NCI-H526 (cell line): ENCODE results near the gene PLXNB1.
"Not testable (repeated sequence)": the region's sequence is repeated elsewhere in the genome, so short reads cannot be mapped to it uniquely, and the experiment has no call there.

Experiments
- DNase-seq, 2 experiments: peaks; one replicate each; lab custom pipeline; 2025; lab: John Stamatoyannopoulos, UW

PLXNB1 gene

DNA sequence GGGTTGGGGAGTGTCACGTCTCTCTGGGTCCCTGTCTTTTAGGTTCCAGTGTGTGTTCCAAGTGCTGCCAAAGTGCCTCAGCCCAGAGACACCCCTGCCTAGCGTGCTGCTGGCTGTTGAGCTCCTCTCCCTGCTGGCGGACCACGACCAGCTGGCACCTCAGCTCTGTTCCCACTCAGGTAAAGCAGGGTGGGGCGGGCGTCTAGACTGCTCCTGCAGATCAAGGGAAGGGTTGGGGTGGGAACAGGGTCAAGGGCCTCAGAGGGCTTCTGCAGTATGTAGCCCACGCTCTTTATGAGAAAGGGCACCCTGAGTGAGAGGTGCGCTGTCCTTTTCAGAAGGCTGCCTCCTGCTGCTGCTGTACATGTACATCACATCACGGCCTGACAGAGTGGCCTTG lies 33.8 kb upstream of the PLXNB1 start:
- DNase-seq: no peak

DNA sequence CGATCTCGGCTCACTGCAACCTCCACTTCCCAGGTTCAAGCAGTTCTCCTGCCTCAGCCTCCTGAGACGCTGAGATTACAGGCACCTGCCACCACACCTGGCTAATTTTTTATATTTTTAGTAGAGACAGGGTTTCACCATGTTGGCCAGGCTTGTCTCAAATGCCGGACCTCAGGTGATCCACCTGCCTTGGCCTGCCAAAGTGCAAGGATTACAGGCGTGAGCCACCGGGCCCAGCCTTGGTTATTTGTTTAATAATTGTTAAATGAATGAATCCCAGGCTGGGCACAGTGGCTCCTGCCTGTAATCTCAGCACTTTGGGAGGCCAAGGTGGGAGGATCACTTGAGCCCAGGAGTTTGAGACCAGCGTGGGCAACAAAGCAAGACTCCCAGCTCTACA lies 31.9 kb upstream of the PLXNB1 start:
- DNase-seq: not testable (repeated sequence)

DNA sequence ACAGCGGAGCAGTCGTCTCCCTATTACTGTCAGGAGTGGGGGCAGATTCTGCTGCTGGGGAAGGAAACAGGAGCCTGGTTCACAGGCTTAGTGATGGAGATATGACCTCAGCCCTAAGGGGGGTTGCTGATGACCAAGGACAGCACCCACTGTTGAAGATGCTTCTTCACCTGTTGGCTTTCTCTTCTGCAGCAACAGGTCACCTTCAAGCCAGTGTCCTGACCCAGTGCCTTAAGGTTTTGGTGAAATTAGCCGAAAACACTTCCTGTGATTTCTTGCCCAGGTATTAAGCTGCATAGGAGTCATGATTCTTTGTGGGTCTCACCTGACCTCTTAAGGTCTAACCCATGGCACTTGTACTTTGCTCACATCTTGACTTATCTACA lies 30.6 kb upstream of the PLXNB1 start:
- DNase-seq: no peak

DNA sequence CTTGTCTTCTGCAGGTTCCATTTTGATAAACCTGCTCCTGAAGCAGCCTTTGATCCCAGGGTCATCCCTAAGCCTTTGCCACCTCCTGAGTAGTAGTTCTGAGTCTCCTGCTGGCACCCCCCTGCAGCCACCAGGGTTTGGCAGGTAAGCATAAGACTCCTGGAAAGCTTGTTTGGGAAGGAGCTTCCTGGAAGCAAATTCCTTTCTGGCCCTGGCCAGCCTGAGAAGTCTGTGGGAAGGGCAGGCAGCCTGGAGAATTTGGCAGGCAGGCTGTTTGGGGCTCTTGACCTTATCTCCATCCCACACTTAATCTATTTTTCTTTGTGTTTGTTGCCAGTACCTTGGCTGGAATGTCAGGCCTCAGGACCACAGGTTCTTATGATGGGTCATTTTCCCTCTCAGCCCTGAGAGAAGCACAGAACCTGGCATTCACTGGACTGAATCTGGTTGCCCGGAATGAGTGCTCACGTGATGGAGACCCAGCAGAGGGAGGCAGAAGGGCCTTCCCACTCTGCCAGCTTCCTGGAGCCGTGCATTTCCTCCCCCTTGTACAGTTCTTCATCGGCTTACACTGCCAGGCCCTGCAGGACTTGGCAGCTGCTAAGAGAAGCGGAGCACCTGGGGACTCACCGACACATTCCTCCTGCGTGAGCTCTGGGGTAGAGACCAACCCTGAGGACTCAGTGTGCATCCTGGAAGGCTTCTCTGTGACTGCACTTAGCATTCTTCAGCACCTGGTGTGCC lies 30.1 kb upstream of the PLXNB1 start:
- no peak for DNase-seq

DNA sequence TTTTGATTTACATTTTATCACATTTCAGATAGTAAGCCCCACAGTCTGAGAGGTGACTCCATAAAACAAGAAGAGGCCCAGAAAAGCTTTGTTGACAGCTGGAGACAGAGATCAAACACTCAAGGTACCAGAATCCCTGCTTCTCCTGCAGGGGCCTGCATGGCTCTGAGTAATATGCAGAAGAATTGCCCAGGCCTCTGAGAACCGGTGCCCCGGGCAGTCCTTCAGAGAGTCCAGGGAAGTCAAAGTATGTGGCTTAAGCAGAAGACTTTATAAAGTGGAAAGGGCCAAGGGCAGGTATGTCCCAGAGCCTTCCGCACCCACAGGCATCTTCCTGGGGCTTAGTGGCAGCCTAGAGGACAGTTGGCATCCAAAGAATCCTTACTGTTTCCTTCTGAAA lies 29.4 kb upstream of the PLXNB1 start:
- DNase-seq: no peak

DNA sequence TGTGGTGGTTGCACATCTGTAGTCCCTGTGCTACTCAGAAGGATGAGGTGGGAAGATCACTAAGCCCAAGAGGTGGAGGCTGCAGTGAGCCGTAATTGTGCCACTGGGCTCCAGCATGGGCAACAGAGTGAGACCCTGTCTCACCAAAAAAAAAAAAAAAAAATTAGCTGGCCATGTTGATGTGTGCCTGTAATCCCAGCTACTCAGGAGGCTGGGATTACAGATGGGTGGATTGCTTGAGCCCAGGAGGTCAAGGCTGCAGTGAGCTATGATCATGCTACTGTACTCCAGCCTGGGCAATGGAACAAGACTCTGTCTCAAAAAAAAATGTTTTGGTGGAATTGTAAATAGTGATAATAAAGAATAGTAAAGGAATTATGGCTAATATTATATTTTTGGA lies 26.6 kb upstream of the PLXNB1 start:
- DNase-seq: peak in 1 of 2 experiments; percentile 64

DNA sequence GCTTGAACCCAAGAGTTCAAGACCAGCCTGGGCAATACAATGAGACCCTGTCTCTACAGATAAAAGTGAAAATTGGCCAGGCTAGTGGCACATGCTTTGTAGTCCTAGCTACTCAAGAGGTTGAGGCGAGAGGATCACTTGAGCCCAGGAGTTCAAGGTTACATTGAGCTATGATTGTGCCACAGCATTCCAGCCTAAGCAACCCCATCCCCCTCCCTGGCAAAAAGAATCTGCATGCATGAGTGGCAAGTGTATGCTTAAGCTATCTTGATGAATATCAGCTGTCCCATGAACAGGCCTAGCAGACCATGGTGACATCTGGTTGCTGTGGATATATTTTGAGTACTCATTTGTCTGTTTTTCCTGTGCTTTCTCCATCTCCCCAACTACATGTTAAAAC lies 21.4 kb upstream of the PLXNB1 start:
- DNase-seq: no peak

DNA sequence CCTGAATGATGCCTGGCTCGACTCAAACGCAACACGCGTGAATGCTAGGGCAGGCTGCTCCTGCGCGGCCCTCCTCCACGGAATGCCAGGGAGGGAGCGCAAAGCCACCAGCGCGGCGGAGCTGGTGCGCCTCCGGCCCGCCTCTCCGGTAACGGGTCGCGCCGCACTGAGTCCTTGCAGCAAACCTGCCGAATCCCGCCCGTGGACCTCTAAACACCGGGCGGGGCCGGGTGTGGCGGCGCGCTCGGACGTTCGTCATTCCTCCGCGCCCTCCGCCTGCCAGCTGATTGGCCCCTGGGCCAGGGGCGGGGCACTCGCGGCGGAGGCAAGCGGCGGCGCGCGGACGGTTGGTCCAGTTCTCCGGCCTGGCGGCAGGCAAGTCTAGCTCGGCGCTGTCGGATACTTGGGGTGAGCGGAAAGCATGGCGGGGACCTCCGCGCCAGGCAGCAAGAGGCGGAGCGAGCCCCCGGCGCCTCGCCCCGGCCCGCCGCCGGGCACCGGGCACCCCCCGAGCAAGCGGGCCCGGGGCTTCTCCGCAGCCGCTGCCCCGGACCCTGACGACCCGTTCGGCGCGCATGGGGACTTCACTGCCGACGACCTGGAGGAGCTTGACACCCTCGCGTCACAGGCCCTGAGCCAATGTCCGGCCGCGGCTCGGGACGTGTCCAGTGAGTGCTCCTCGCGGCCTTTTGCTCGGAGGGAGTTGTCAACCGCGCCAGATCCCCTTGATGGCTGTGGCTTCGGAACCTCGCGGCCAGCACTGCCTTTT lies 16.7 kb upstream of the PLXNB1 start, which contains the start of gene ATRIP:
TSS of gene ATRIP (plus strand) at position 313 of the 769 bp plus-strand sequence. CDS start at position 422, 109 bp downstream.
- peak; percentile 53 to 94 for DNase-seq

DNA sequence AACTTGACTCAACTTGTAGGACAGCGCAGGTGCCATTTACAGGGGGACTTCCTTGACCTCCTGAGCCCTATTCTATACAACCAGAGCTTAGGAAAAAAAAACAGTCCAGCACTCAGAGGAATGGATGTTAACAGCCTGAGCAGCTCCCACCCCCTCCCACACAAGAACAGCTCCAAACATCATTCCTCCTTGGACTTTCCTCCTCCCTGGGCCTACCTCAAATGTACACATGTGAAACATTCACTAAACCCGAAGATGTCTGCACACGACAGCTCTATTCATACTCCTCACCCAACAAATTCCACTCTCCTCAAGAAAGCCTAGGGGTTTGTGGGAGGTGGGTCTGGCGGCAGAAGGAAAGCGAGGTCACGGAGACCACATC lies 16.1 kb upstream of the PLXNB1 start:
- no peak for DNase-seq

DNA sequence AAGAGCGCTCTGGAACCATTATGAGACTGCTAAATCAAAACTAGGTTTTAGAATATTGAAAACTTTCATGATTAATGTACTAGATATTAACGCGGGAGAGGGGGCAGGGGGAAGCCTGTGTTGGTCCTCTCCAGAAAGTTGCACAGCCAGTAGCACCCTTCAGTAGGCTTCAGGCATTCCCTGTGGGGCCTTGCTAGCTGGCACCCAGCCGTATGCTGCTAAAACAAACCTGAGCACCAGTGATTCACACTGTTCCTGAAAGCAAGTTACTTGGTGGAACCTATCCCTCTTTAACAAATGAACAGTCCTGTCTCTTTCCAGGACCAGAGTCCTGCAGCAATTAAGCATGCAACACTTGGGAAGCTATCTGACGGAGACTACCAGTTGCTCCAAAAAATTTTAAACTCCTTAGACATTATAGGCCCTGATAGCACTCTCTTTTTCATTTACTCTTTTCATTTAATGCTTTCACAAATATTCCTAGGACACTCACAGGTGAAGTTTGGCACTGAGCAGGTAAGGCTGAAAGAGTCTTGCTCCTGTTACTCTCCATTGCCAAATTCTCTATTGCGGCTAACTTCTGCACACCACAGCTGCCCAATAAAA lies 15.5 kb upstream of the PLXNB1 start:
- no peak for DNase-seq

DNA sequence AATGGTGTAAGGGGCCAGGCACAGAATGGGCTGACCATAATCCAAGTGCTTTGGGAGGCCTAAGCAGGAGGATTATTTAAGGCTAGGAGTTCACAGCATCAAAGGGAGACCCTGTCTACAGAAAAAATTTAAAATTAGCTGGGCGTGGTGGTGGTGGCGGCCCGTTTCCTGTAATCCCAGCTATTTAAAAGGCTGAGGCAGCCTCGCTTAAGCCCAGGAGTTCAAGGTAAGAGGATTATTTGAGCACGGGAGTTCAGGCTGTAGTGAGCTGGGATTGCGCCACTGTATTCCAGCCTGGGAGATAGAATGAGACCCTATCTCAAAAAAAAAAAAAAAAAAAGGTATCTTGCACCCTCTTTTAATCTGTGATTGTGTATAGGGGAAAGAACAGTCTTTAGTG lies 12.1 kb upstream of the PLXNB1 start:
- no peak for DNase-seq

DNA sequence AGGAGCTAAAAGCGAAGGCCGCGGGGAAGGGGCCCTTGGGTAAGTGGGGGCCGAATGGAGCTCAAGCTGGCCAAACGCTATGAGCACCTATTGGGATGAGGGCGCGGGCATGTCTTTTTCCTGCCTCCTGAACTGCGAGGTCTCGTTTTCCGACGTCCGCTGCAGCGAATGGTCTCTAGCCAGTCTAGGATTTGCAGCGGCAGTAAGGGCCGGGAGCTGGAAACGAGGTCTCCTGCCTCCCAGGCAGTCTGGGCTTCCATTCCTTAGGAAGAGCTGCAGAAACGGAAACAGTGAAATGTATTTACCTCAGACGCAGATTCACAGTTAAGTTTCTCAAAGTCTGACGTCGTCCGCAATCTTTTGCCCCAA lies 10.7 kb upstream of the PLXNB1 start:
- peak in 1 of 2 experiments; percentile 37 for DNase-seq

DNA sequence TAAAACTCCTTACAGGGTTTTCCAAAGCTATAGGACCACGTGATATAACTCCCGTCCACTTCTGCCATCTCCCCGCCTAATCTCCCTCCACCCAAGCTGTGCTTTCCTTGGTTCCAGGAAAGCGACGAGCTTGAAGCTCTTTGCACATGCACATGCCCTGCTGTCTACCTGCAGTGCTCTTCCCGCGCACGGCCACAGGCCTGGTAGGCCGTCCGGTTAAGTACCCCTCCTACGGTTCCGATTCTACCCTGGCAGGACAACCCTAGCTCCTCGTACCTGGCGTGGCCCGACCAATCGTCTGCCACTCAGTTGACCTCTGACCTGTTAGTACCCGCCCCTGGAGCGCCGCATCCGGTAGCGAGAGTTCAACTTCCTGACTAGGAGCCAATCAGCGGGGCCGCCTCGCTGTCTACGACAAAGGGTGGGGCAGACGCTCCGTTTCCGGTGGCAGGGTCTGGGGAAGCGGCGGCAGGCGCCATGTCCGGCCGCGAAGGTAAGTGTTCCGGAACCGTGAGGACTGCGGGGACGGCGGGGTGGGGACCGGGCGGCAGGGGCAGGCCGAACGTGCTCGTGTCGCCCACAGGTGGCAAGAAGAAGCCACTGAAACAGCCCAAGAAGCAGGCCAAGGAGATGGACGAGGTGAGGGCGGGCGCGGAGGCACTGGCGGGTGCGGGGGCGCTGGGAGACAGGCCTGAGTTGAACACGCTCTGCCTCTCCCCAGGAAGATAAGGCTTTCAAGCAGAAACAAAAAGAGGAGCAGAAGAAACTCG lies 10.1 kb upstream of the PLXNB1 start, which contains the start of the genes CCDC51 and TMA7:
TSS of gene CCDC51 (minus strand) at position 300 of the 770 bp plus-strand sequence. CDS start 4,991 bp downstream, outside the sequence.
TSS of gene TMA7 (plus strand) at position 438 of the 770 bp plus-strand sequence. CDS start at position 478, 40 bp downstream.
- DNase-seq: peak; percentile 96 to 98

DNA sequence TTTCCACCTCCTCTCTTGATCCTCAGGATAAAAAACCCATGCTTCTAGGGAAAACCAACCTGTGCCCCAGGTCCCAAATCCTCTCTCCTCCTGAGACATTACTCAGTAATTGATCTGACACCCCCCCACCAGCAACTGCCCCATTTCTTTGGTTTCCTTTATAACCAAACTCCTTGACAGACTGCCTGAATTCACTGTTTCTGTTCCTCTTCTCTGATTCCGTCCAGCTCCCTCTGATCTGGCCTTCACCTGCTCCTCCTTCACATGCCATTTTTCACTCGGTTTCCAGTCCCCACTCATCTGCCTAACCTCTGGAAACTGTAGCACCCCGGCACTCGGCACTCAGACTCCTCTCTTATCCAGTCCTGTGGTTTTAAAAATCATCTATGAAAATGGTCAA lies 7.9 kb upstream of the PLXNB1 start:
- DNase-seq: no peak

DNA sequence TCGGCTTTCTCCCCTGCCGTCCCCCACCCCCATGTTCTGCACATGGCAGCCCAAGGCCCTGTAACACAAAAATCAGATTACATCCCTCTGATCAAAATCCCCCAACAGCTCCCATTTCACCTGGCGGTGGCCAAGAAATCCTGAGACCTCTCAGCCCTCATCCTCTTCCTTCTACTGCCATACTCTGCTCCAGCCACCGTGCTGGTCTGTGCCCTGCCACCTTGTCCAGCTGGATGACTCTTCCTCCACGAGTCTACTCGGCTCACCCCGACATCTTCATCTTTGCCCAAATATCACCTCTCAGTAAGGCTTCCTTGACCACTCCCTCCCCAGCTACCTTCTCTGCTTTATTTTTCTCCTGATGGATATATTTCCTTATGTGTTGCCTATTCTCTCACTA lies 7.0 kb upstream of the PLXNB1 start:
- DNase-seq: no peak

DNA sequence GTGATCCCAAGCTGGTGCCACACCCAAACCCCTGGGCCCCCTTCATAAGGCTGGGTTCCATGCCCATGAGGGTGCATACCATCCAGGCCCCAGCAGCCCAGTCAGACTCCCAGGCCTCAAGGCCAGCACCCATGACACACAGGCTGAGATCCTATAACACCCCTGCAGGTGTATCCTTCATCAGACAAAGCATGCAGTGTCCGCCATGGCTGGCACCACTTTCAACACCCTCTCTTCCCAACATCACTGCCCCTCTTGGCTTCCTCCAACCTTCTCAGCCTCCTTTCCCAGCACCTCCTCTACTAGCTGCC lies 6.5 kb upstream of the PLXNB1 start:
- no peak for DNase-seq

DNA sequence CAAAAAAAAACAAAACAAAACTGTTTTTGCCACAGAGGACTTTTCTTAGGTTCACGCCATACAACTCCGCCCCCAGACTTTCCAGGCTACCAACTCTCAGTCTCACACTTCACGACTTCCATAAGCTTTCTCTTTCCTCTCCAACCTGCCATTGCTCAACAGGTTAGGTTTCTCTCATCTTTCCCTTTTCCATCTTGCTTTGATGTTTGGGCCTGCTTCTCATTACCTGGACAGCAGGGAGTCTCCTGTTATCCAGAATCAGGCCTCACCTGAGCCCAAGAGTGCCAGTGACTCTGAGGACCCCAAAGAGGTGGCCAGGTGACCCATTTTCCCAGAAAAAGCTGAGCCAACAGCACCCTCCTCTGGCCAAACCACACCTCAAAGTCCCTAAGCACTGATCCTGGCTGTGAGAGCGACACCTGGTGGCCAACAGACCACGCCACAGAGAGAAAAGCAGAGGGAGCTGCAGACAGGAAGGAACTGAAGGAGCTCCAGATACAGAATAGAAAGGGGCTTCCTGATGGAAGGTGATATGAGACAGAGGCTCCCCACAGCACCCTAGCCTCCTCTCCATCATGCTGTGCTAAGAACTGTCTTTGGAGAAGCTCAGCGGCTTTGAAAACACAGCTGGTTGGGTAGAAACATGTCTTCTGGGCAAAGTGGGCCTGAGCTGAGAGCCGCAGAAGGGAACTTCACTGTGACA lies 6.0 kb upstream of the PLXNB1 start:
- peak; percentile 63 to 86 for DNase-seq

DNA sequence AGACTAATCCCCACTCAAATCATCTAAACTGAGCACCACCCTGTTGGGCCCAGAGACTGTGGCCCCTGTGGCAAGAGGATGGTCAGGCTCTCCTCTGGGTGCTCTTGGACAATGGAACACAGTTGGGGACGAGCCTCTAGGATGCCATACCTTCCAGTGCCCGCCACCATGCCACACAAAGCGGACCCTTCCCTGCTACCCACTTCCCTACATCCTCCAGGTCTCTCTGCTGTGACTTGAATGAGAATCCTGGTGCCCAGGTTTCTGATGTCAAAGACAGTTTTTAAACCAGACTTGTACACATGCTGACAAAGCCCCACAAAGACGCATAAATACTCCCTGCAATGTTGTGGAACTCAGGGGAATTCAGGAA lies 5.3 kb upstream of the PLXNB1 start:
- DNase-seq: no peak

DNA sequence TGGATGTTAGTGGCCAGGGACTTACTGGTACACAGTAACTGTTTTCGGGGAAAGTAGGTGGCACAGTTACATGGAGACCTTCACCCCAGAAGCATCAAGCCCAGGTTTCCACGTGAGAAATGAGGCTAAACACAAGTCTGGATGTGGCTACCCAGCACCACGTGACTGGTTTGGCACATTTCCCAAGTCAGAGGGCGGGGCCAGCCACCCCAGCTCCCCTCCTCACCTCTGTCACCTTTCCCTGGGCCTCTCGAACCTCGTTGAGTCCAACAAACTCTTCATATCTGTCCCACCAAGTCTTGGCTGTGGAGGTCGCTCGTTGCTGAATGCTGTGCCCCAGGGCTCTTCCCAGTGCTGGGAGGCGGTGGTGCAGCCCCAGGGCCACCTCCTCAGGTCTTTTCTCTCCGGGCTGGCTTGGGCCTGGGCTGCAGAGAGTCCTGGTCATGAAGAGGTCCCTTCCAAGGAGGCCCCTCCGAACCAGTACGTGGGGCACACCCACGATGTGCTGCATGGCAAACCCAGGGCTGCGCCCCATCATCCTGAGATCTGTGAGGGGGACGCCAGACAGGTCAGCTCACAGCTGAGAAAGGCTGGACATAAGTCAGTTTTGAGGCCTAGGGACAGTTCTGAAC lies 4.8 kb upstream of the PLXNB1 start:
- DNase-seq: no peak

DNA sequence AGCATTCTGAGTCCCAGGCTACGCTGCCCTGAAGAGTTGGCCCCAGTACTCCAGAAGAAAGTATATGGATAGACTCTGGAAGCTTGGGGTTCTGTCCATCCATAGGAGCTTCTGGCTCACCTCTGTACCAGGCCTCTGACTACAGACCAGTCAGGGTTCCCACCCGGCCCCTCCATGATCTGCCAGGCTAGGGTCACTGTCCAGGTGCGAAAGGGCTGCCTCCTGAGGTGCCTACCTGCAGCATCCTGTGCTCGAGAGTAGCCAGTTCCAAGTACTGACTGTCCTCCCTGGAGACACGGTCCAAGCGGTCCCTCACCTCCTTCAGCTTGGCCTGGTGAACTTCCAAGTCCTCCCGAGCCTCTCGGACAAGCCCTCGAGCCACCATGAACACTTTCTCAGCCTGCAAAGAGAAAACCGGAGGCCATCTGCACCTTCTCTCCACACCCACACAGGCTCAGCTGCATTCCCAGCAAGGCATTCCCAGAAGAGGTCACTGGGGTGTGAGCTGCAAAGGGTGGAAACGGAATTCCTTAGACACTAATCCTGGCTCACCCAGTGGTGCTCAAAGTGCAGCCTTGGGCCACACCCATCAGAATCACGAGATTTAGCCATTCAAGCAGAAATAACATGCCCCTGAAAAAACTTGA lies 3.7 kb upstream of the PLXNB1 start:
- DNase-seq: no peak
